A549 (cell line): ENCODE data around the gene MYO1E. TPM values are rescaled to one million over a fixed set of nuclear protein-coding genes. Genes with fewer than 3 reads are reported as not detected.

Source experiments
- ATAC-seq, 2 experiments: fragments of 200-7000 bp in 1 of 2; fragments of >200 bp in 1 of 2; cut with Nextera tagmentation in 1 of 2; cut with Tn5 transposase in 1 of 2; 3 replicates each; pipeline versions ENCODE4 v1.8.0 to v1.9.1; 2018 to 2020; ENCODE audit warnings: mild to moderate bottlenecking in 1 of 2, moderate library complexity in 1 of 2
- CTCF ChIA-PET: fragments of 300-600 bp; sonication (Branson Sonifier 250); formaldehyde crosslinking; extraction: SDS; loops from one replicate; lab custom pipeline; 2021; ENCODE audit warnings: antibody characterized with exemption, inconsistent platforms; lab: Yijun Ruan, JAX
- POLR2A ChIA-PET: fragments of 350-600 bp; formaldehyde crosslinking; extraction: SDS; loops from one replicate; lab custom pipeline; 2021; ENCODE audit warnings: antibody characterized with exemption, inconsistent platforms; lab: Yijun Ruan, JAX
- DNase-seq, 2 experiments: peaks; one replicate each; pipeline versions ENCODE4 v3.0.0 to v3.0.0-alpha.2; 2011 to 2016; ENCODE audit warnings: low read depth in 1 of 2, low spot score in 1 of 2
- FAIRE-seq: peaks from 2 replicates; lab custom pipeline; 2011; peaks lifted over from hg19 to GRCh38; lab: Jason Lieb, UNC
- H3K27ac ChIP-seq, 2 experiments: fragments of >200 bp; sonication (Bioruptor Twin); formaldehyde crosslinking; 3 replicates each; pipeline ENCODE4 v1.5.1; 2016 to 2017
- H3K4me1 ChIP-seq: fragments of >200 bp; sonication (Bioruptor Twin); formaldehyde crosslinking; 3 replicates; pipeline ENCODE4 v1.6.1; 2016
- H3K4me2 ChIP-seq: fragments of >200 bp; sonication (Bioruptor Twin); formaldehyde crosslinking; 3 replicates; pipeline ENCODE4 v1.6.1; 2016
- H3K4me3 ChIP-seq: fragments of >200 bp; sonication (Bioruptor Twin); formaldehyde crosslinking; 3 replicates; pipeline ENCODE4 v1.5.1; 2016
- H3K9me3 ChIP-seq: fragments of >200 bp; sonication (Bioruptor Twin); formaldehyde crosslinking; 3 replicates; pipeline ENCODE4 v1.6.1; 2016
- ATOH8 ChIP-seq: fragments of 250-450 bp; sonication (Bioruptor Pico); IDR thresholded peaks from 2 replicates; pipeline ENCODE4 v1.5.0; 2020; ENCODE audit warnings: low read depth, mild to moderate bottlenecking, moderate library complexity
- BCL3 ChIP-seq: fragments of >200 bp; sonication (Bioruptor Twin); formaldehyde crosslinking; IDR thresholded peaks from 3 replicates; pipeline ENCODE4 v1.6.1; 2016
- BHLHE40 ChIP-seq: IDR thresholded peaks from 2 replicates; pipeline ENCODE4 v1.6.1; 2012; ENCODE audit warnings: low read depth, low read length, inconsistent platforms
- CEBPB ChIP-seq, 2 experiments: fragments of >200 bp in 1 of 2; sonication (Bioruptor Twin) in 1 of 2; formaldehyde crosslinking in 1 of 2; IDR thresholded peaks; 2 replicates each; pipeline ENCODE4 v1.6.1; 2012 to 2016
- CHD4 ChIP-seq: fragments of 200-600 bp; sonication (generic); IDR thresholded peaks from 2 replicates; pipeline ENCODE4 v1.6.1; 2016; ENCODE audit warnings: antibody characterized with exemption, mild to moderate bottlenecking, borderline replicate concordance
- EHF ChIP-seq: fragments of 250-450 bp; sonication (Bioruptor Pico); IDR thresholded peaks from 2 replicates; pipeline ENCODE4 v1.5.0; 2020; ENCODE audit warnings: mild to moderate bottlenecking
- FOXS1 ChIP-seq: fragments of 250-450 bp; sonication (Bioruptor Pico); IDR thresholded peaks from 2 replicates; pipeline ENCODE4 v1.5.0; 2020; ENCODE audit warnings: mild to moderate bottlenecking, moderate library complexity
- HMGXB4 ChIP-seq: fragments of 250-450 bp; sonication (Bioruptor Pico); IDR thresholded peaks from 2 replicates; pipeline ENCODE4 v1.5.0; 2021; ENCODE audit warnings: mild to moderate bottlenecking, moderate library complexity, borderline replicate concordance
- HOXA7 ChIP-seq: fragments of 250-450 bp; sonication (Bioruptor Pico); IDR thresholded peaks from 2 replicates; pipeline ENCODE4 v1.5.0; 2020; ENCODE audit warnings: mild to moderate bottlenecking, moderate library complexity
- KDM1A ChIP-seq: fragments of 200-600 bp; sonication (generic); IDR thresholded peaks from 2 replicates; pipeline ENCODE4 v1.6.1; 2016; ENCODE audit warnings: low read depth, mild to moderate bottlenecking
- MAFK ChIP-seq: fragments of 450-650 bp; IDR thresholded peaks from 2 replicates; pipeline ENCODE4 v1.6.1; 2014; ENCODE audit not compliant: partially characterized antibody
- NR3C1 ChIP-seq: fragments of >200 bp; sonication (Bioruptor Twin); formaldehyde crosslinking; IDR thresholded peaks from 3 replicates; pipeline ENCODE4 v1.6.1; 2017
- POLR2A ChIP-seq: IDR thresholded peaks from 2 replicates; pipeline ENCODE4 v1.6.1; 2012; ENCODE audit warnings: mild to moderate bottlenecking, low read length
- RAD21 ChIP-seq, 2 experiments: fragments of >200 bp in 1 of 2; sonication (Bioruptor Twin) in 1 of 2; formaldehyde crosslinking in 1 of 2; IDR thresholded peaks in 1 of 2; conservative IDR thresholded peaks in 1 of 2; 2 replicates in 1 of 2; 3 replicates in 1 of 2; pipeline ENCODE4 v1.6.1; 2012 to 2018; ENCODE audit warnings: inconsistent platforms in 1 of 2
- RFX5 ChIP-seq: fragments of 450-650 bp; IDR thresholded peaks from 2 replicates; pipeline ENCODE4 v1.7.1; 2014; ENCODE audit warnings: antibody characterized with exemption, mild to moderate bottlenecking, moderate library complexity
- TFCP2L1 ChIP-seq: fragments of 250-450 bp; sonication (Bioruptor Pico); IDR thresholded peaks from 2 replicates; pipeline ENCODE4 v1.5.0; 2021; ENCODE audit warnings: mild to moderate bottlenecking
- ZFP36 ChIP-seq: fragments of 450-650 bp; IDR thresholded peaks from 2 replicates; pipeline ENCODE4 v1.6.1; 2014; ENCODE audit warnings: borderline replicate concordance; ENCODE audit not compliant: partially characterized antibody
- ZNF302 ChIP-seq: fragments of 250-450 bp; sonication (Bioruptor Pico); IDR thresholded peaks from 2 replicates; pipeline ENCODE4 v1.9.0; 2021; ENCODE audit warnings: inconsistent platforms, mild to moderate bottlenecking, moderate library complexity
- WGBS: methylation state at CpG from one replicate; pipeline ENCODE4 v1.1.6; 2017; ENCODE audit errors: missing lambda C conversion rate; 5-methylcytosine and 5-hydroxymethylcytosine counted together
- polyA plus RNA-seq, 4 experiments: library from polyadenylated mRNA; depleted of rRNA in 3 of 4; stranded (reverse); fragments of >200 nt; fragmentation: RNase III in 1 of 4; extraction: RNeasy Plus Mini Kit Qiagen cat#74134 plus additional on column Dnase treatment in 1 of 4; gene quantifications; 2 replicates in 3 of 4; 3 replicates in 1 of 4; pipeline ENCODE4 v1.2.3, GENCODE V29; 2011 to 2017

Gene MYO1E
- polyA plus RNA-seq, 2 of the 4 experiments (the other 2 are of a cell fraction) = 202 to 497 TPM

- ATAC-seq (no peak), DNase-seq (no peak), FAIRE-seq (no peak)
- no peak for TF ChIP-seq ZFP36
- TF ChIP-seq RAD21 (conservative IDR thresholded peaks at IDR 0.05 in 1 of 2, IDR thresholded peaks at IDR 0.05 in 1 of 2) = no peak
- TF ChIP-seq ATOH8 (CRISPR knock-in tag) = no peak
- no peak for TF ChIP-seq POLR2A
- Histone ChIP-seq H3K4me1 (peaks cover 10% of the 10 kb centered on the region; the same call in 1 of the 3 replicates), H3K4me3 (no peak overlapping the region), H3K9me3 (no peaks in the 10 kb centered on the region), H3K27ac (no peak overlapping the region), H3K4me2 (no peak overlapping the region)
- CTCF ChIA-PET = interaction anchor here (0.9 to 2.2 kb wide), 8 partner anchors 13 to 375 kb away, joined by 3 to 8 read pairs (median 4); no protein-coding TSS in a partner anchor
- POLR2A ChIA-PET = no interaction called here
- WGBS = 95% methylated on average over 8 of the region's 8 CpGs
These were observed 219.2 kb downstream of the MYO1E start for GRCh38 chr15:59153466-59153865.

- 0 out of 2 replicates have a peak, but pooled peaks have one; percentile 63 for TF ChIP-seq TFCP2L1 (CRISPR knock-in tag)
- no peak for TF ChIP-seq BHLHE40
- TF ChIP-seq, all 56 proteins: peak for 1
- ChIA-PET CTCF (interaction anchor here (0.7 to 2.2 kb wide), 9 partner anchors 10 to 376 kb away, joined by 3 to 8 read pairs (median 4); no protein-coding TSS in a partner anchor), POLR2A (no interaction called here)
- FAIRE-seq (no peak), DNase-seq (no peak), ATAC-seq (no peak)
- H3K4me3 ChIP-seq = no peak overlapping the region
- 93% methylated on average over 6 of the region's 6 CpGs for whole genome bisulfite sequencing
- H3K4me2 ChIP-seq = no peak overlapping the region
- no peaks in the 10 kb centered on the region for H3K9me3 ChIP-seq
- peaks cover 13% of the 10 kb centered on the region; the same call in 1 of the 3 replicates for H3K4me1 ChIP-seq
- H3K27ac ChIP-seq = no peak overlapping the region
These were observed 219.8 kb downstream of the MYO1E start for GRCh38 chr15:59152694-59153450.

GRCh38 chr15:59150185-59150584 is 222.5 kb downstream of the MYO1E start:
- WGBS = 85% methylated on average over 2 of the region's 2 CpGs
- DNase-seq = no peak
- ChIA-PET POLR2A (no interaction called here), CTCF (interaction anchor here (0.6 to 1.9 kb wide), 5 partner anchors 11 to 352 kb away, joined by 3 to 7 read pairs (median 3); no protein-coding TSS in a partner anchor)
- TF ChIP-seq CEBPB (IDR thresholded peaks at IDR 0.05) (no peak), MAFK (no peak), TFCP2L1 (CRISPR knock-in tag) (no peak), HMGXB4 (CRISPR knock-in tag) (no peak), NR3C1 (no peak), HOXA7 (no peak), ZNF302 (CRISPR knock-in tag) (no peak), RFX5 (no peak), EHF (CRISPR knock-in tag) (no peak), KDM1A (no peak), BCL3 (no peak), CHD4 (no peak), FOXS1 (CRISPR knock-in tag) (no peak)
- TF ChIP-seq, all 56 proteins: peak for 0
- H3K4me1 ChIP-seq = peaks cover 16% of the 10 kb centered on the region; the same call in 1 of the 3 replicates
- ATAC-seq (no peak), FAIRE-seq (no peak)
- H3K27ac ChIP-seq = no peak overlapping the region
- H3K4me3 ChIP-seq = no peak overlapping the region
- H3K4me2 ChIP-seq = no peak overlapping the region
- no peaks in the 10 kb centered on the region for H3K9me3 ChIP-seq
